Measurements from ENCODE around the gene UCK2. TPM values are rescaled to one million over a fixed set of nuclear protein-coding genes. Genes with fewer than 3 reads are reported as not detected.

Gene UCK2
- total RNA-seq, 1 donor from 2014 or later, result 5.9 TPM

- intact Hi-C loops (cut with micrococcal nuclease), result no loop called here
- peak; percentile 65 for ATAC-seq
- DNase-seq, result no peak
Measured at GRCh38 chr1:165954940-165955339, 127.5 kb downstream of the UCK2 start.

- DNase-seq, result no peak
- intact Hi-C loops (cut with micrococcal nuclease), result no loop called here
- ATAC-seq, result no peak
Measured at GRCh38 chr1:165958306-165958705, 130.9 kb downstream of the UCK2 start.

GRCh38 chr1:165960136-165960535 lies 132.7 kb downstream of the UCK2 start:
- DNase-seq (no peak), ATAC-seq (no peak)
- intact Hi-C loops (cut with micrococcal nuclease), result no loop called here

GRCh38 chr1:165960881-165961280 lies 133.5 kb downstream of the UCK2 start:
- ATAC-seq (no peak), DNase-seq (no peak)
- intact Hi-C loops (cut with micrococcal nuclease), result no loop called here

Other genes with a start within 250 kb of the UCK2 start
- gene MGST3, start 196.4 kb upstream of the UCK2 start, total RNA-seq, result 648 TPM
- gene ALDH9A1, start 129.1 kb upstream of the UCK2 start, total RNA-seq, result 56.3 TPM
- 47.5 TPM for gene TMCO1, start 58.7 kb upstream of the UCK2 start, total RNA-seq

All from left ventricle myocardium superior (tissue), 1 donor.